Measurements from ENCODE around the gene CUL9. TPM values are rescaled to one million over a fixed set of nuclear protein-coding genes. Genes with fewer than 3 reads are reported as not detected.

CUL9 gene
- total RNA-seq, 1 donor from 2014 or later, result 41.8 TPM

DNA sequence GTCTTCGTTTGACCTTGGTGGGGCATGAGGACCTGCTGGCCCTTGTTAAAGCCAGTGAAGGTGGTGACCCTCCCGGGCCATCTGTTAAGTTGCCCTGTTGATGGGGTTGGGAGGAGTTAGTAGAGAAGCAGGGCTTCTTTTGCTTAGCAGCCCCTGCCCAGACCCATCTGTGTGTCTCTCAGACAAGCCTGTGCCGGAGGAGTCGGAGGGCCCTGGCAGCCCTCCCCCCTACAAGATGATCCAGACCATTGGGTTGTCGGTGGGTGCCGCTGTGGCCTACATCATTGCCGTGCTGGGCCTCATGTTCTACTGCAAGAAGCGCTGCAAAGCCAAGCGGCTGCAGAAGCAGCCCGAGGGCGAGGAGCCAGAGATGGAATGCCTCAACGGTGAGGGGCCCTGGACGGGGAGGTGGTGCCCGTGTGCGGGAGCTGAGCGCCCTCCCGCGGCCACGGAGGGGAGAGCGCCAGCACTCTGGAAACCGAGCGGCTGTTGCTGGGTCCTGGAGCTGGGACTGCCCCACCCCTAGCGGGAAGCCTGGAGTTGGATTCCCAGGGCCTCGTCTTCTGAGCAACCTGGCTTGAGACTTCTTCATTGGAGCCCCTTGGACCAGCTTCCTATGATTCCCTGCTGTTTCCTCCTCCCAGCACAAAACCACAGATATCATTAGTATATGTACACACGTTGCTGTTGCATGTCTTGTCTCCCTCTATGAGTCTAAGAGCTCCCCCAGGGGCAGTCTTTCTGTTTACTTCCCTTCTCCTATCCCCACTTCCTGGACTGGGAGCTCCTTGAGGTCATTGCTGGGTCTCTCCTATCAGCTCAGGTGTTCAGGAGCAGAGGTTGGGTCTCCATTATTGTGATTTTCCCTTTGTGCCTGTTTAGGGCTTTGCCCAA, 38.5 kb upstream of the CUL9 start:
- TF ChIP-seq CTCF (IDR thresholded peaks at IDR 0.05), result peak; percentile 97
- DNase-seq (peak; percentile 85), ATAC-seq (peak; percentile 97)
- peaks cover 17% of the 10 kb centered on the region for H3K36me3 ChIP-seq
- peak overlapping the region; percentile 7 for H3K4me3 ChIP-seq
- no peaks in the 10 kb centered on the region for H3K9me3 ChIP-seq
- no peaks in the 10 kb centered on the region for H3K27me3 ChIP-seq (ENCODE audit: low read depth)
- H3K27ac ChIP-seq, result peak overlapping the region; percentile 61
- intact Hi-C loops (cut with DNase I), result no loop called here
- H3K4me1 ChIP-seq, result peaks cover 11% of the 10 kb centered on the region

- H3K4me1 ChIP-seq, result peaks cover 11% of the 10 kb centered on the region
- H3K36me3 ChIP-seq, result peaks cover 9% of the 10 kb centered on the region
- ATAC-seq, result no peak
- H3K4me3 ChIP-seq, result no peak overlapping the region
- no peak for DNase-seq
- no peak for TF ChIP-seq CTCF (IDR thresholded peaks at IDR 0.05)
- no peaks in the 10 kb centered on the region for H3K27me3 ChIP-seq (ENCODE audit: low read depth)
- intact Hi-C loops (cut with DNase I), result no loop called here
- no peaks in the 10 kb centered on the region for H3K9me3 ChIP-seq
- no peak overlapping the region for H3K27ac ChIP-seq
These were observed 37.1 kb upstream of the CUL9 start for GRCh38 chr6:43144879-43145278.

DNA sequence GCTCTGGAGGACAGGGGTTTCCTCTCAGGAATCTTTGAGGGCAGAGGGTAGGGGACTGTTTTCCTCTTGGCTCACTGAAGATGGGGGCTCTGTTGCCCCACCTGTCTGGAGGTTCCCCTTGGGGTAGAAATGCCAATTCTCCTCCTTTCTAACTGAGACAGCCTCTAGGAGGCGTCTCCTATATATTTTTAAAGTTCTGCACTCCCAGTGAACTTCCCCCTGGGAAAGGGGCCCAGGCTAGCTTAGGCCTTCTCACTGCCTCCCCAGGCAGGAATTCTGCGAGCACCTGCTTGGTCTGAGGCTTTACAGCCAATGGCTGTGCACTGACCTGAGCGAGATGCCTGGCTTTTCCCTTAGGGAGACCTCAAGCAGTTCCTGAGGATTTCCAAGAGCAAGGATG, 35.7 kb upstream of the CUL9 start:
- TF ChIP-seq CTCF (IDR thresholded peaks at IDR 0.05), result no peak

GRCh38 chr6:43146709-43147688, 35.0 kb upstream of the CUL9 start:
- Histone ChIP-seq H3K9me3 (no peaks in the 10 kb centered on the region), H3K27me3 (ENCODE audit: low read depth) (no peaks in the 10 kb centered on the region), H3K27ac (no peak overlapping the region), H3K4me3 (no peak overlapping the region), H3K4me1 (peaks cover 11% of the 10 kb centered on the region), H3K36me3 (peaks cover 9% of the 10 kb centered on the region)
- intact Hi-C loops (cut with DNase I), result no loop called here
- ATAC-seq (no peak), DNase-seq (no peak)
- no peak for TF ChIP-seq CTCF (IDR thresholded peaks at IDR 0.05)

More for the DNA sequence above, 35.7 kb upstream of the CUL9 start:
- DNase-seq, result no peak
- Histone ChIP-seq H3K27ac (no peak overlapping the region), H3K4me1 (peaks cover 11% of the 10 kb centered on the region), H3K4me3 (no peak overlapping the region), H3K27me3 (ENCODE audit: low read depth) (no peaks in the 10 kb centered on the region), H3K9me3 (no peaks in the 10 kb centered on the region), H3K36me3 (peaks cover 9% of the 10 kb centered on the region)
- intact Hi-C loops (cut with DNase I), result no loop called here
- ATAC-seq, result no peak

GRCh38 chr6:43147691-43148477, 34.1 kb upstream of the CUL9 start:
- TF ChIP-seq CTCF (IDR thresholded peaks at IDR 0.05), result no peak
- Histone ChIP-seq H3K4me1 (peaks cover 11% of the 10 kb centered on the region), H3K27ac (no peak overlapping the region), H3K27me3 (ENCODE audit: low read depth) (no peaks in the 10 kb centered on the region), H3K36me3 (peaks cover 9% of the 10 kb centered on the region), H3K9me3 (no peaks in the 10 kb centered on the region), H3K4me3 (no peak overlapping the region)
- DNase-seq (no peak), ATAC-seq (no peak)
- intact Hi-C loops (cut with DNase I), result no loop called here
